Activated B cell treated with CpG ODN at 0.5 μM for 24 hours (primary cell): Measurements from ENCODE around the gene NTMT1. TPM values are rescaled to one million over a fixed set of nuclear protein-coding genes. Genes with fewer than 3 reads are reported as not detected.

Experiments
- ATAC-seq: fragments of 200-7000 bp; cut with Tn5 transposase; one replicate; pipeline ENCODE4 v1.10.0; 2021; ENCODE audit warnings: low read depth, mild to moderate bottlenecking, moderate library complexity
- CTCF ChIA-PET: fragments of 350-600 bp; sonication (Branson Sonifier 250); formaldehyde crosslinking; loops from one replicate; lab custom pipeline; 2021; ENCODE audit warnings: antibody characterized with exemption; lab: Charles Lee
- POLR2A ChIA-PET: fragments of 350-600 bp; sonication (Branson Sonifier 250); formaldehyde crosslinking; loops from one replicate; lab custom pipeline; 2021; ENCODE audit warnings: antibody characterized with exemption; lab: Charles Lee
- DNase-seq: peaks from one replicate; pipeline ENCODE4 v3.0.0; 2022
- H3K27ac Mint-ChIP-seq: one replicate; pipeline ENCODE4 v1.8.0; 2020; ENCODE audit warnings: mixed read lengths
- H3K27me3 Mint-ChIP-seq: one replicate; pipeline ENCODE4 v1.8.0; 2021; ENCODE audit warnings: mixed read lengths
- H3K36me3 Mint-ChIP-seq: one replicate; pipeline ENCODE4 v1.8.0; 2021; ENCODE audit warnings: low read depth, mixed read lengths
- H3K4me1 Mint-ChIP-seq: one replicate; pipeline ENCODE4 v1.8.0; 2021; ENCODE audit warnings: mixed read lengths
- H3K4me3 Mint-ChIP-seq: one replicate; pipeline ENCODE4 v1.8.0; 2020; ENCODE audit warnings: mild to moderate bottlenecking, mixed read lengths
- H3K9me3 Mint-ChIP-seq: one replicate; pipeline ENCODE4 v1.8.0; 2020; ENCODE audit warnings: mixed read lengths
- intact Hi-C: fragments of 100-400 bp; cut with micrococcal nuclease; formaldehyde crosslinking; loops from one replicate; pipeline ENCODE4 v1.15.1; 2024
- total RNA-seq: library from RNA; stranded (reverse); gene quantifications from 2 replicates; pipeline ENCODE4 v1.2.3, GENCODE V29; 2022
- TF ChIP-seq, protein P1 (sequence below): fragments of 200-600 bp; IDR thresholded peaks from one replicate; pipeline ENCODE4 v1.8.0; 2022; ENCODE audit warnings: antibody characterized with exemption, mild to moderate bottlenecking

Gene NTMT1
- total RNA-seq, 1 donor from 2014 or later = 33.1 TPM

DNA sequence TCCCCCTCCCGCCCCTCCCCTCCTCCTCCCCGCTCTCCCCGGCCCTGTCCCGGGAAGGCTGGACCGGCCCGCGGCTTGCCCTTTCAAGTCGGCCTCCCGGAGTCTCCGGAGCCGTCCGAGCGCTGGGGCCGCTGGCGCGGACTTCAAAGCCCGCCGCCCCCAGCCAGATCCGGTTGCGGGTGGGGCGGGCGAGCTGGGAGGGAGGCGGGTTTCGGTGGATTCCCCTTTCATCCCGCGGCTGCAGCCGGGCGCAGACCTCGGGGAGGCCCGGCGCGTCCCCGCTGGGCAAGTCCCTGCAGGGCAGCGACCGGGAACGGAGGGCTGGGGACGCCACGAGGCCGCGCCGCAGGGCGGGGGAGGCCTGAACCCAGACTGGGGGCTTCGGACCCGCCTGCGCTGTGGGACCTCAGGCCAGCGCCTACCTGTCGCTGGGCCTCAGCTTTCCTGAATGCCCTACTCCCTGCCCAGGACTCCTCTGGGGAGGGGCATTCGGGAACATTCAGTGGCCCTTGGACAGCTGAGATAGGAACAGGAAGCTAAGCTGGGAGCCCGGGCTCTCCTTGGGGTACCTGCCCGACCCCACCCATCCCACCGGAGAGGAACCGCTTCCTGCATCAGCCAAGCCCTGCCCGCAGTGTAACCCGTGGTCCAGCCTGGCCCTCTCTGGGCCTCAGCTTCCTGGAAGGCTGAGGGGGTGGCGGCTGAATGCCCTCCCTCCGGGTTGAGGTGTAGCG is 28.4 kb upstream of the NTMT1 start:
- peaks cover 40% of the 10 kb centered on the region for H3K27me3 Mint-ChIP-seq
- DNase-seq (no peak), ATAC-seq (peak; percentile 40)
- H3K4me3 Mint-ChIP-seq = peak overlapping the region; percentile 24
- no peaks in the 10 kb centered on the region for H3K36me3 Mint-ChIP-seq
- H3K4me1 Mint-ChIP-seq = peaks cover 12% of the 10 kb centered on the region
- no peak overlapping the region for H3K27ac Mint-ChIP-seq
- TF ChIP-seq, protein P1, sequence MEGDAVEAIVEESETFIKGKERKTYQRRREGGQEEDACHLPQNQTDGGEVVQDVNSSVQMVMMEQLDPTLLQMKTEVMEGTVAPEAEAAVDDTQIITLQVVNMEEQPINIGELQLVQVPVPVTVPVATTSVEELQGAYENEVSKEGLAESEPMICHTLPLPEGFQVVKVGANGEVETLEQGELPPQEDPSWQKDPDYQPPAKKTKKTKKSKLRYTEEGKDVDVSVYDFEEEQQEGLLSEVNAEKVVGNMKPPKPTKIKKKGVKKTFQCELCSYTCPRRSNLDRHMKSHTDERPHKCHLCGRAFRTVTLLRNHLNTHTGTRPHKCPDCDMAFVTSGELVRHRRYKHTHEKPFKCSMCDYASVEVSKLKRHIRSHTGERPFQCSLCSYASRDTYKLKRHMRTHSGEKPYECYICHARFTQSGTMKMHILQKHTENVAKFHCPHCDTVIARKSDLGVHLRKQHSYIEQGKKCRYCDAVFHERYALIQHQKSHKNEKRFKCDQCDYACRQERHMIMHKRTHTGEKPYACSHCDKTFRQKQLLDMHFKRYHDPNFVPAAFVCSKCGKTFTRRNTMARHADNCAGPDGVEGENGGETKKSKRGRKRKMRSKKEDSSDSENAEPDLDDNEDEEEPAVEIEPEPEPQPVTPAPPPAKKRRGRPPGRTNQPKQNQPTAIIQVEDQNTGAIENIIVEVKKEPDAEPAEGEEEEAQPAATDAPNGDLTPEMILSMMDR = no peak
- intact Hi-C loops = no loop called here
- CTCF ChIA-PET = interaction anchor here (0.7 kb wide), 1 partner anchor 137 kb away, joined by 3 read pairs; no protein-coding TSS in a partner anchor
- POLR2A ChIA-PET = interaction anchor here (1.0 to 1.7 kb wide), 3 partner anchors 10 to 29 kb away, joined by 3 to 5 read pairs (median 3); partner anchors contain the start of gene NTMT1
- H3K9me3 Mint-ChIP-seq = no peaks in the 10 kb centered on the region

DNA sequence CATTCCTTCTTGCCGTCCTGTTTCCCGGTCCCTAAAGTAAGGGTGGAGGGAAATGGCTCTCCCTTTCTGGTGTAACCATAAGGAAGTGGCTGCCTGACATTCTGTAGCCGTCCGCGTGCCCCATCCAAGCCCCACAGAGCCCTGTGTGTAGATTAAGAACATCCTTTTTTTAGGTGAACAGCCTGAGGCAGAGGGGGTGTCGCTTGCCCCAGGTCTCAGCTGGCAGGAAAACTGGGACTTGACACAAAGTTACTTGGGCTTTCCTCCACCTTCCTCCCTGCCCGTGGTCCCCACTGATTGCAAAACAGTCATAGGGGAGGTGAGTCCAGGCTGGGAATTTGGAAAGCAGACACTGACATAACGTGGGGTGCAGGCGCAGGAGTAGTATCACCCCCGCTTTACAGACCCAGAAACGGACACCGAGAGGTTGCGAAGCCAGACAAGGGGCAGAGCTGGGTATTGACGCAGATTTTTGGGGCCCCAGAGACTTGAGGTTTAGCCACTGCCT is 27.8 kb upstream of the NTMT1 start:
- POLR2A ChIA-PET = interaction anchor here (1.0 to 1.7 kb wide), 2 partner anchors 10 to 11 kb away, joined by 3 read pairs; no protein-coding TSS in a partner anchor
- intact Hi-C loops = no loop called here
- peak overlapping the region; percentile 24 for H3K4me3 Mint-ChIP-seq
- peaks cover 39% of the 10 kb centered on the region for H3K27me3 Mint-ChIP-seq
- CTCF ChIA-PET = interaction anchor here (1.2 kb wide), 1 partner anchor 13 kb away, joined by 3 read pairs; no protein-coding TSS in a partner anchor
- TF ChIP-seq, protein P1 = no peak
- peak; percentile 45 for ATAC-seq
- H3K27ac Mint-ChIP-seq = no peak overlapping the region
- H3K4me1 Mint-ChIP-seq = peaks cover 15% of the 10 kb centered on the region
- DNase-seq = no peak
- no peaks in the 10 kb centered on the region for H3K9me3 Mint-ChIP-seq
- H3K36me3 Mint-ChIP-seq = no peaks in the 10 kb centered on the region

- POLR2A ChIA-PET = no interaction called here
- Mint-ChIP-seq H3K27me3 (peaks cover 25% of the 10 kb centered on the region), H3K36me3 (no peaks in the 10 kb centered on the region), H3K4me1 (peaks cover 14% of the 10 kb centered on the region), H3K9me3 (no peaks in the 10 kb centered on the region), H3K27ac (peak overlapping the region; percentile 4), H3K4me3 (no peak overlapping the region)
- DNase-seq (no peak), ATAC-seq (no peak)
- TF ChIP-seq, protein P1 = no peak
- intact Hi-C loops = no loop called here
- CTCF ChIA-PET = no interaction called here
Observed at GRCh38 chr9:129601082-129601674, 24.8 kb upstream of the NTMT1 start.

DNA sequence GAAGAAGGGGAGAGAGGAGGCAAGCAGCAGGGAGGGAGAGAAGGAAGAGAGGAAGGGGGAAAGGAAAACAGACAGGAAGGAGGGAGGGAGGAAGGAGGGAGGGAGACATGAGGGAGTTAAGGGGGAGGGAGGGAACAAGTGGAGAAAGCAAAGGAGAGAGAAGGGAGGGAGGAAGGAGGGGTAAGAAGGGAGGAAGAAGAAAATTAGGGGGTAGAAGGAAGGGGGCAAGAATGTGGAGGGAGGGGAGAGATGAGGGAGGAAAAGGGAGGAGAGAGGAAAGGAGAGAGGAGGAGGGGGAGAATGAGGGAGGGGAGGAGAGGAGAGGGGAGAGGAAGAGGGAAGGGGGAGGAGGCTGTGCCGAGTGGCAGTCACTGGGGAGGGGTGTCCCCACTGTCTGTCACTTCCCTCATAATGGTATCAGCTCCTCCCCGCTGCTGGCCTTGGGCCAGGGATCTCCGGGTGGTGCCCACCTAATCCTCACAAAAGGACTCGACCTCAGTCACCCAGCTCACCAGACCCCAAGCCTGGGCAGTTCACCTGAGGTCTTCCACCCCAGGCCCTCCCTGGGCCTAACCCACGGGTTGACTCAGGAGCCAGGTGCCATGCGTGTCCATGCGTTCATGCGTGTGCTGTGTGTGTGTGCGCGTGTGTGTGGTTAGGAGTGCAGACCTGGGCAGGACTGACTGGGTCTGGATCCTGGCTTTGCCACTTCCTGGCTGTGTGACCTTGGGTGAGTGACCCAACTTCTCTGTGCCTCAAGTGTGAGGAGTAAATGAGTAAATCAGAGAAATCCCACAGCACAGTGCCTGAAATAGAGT is 23.2 kb upstream of the NTMT1 start:
- ChIA-PET CTCF (no interaction called here), POLR2A (interaction anchor here (0.8 to 1.1 kb wide), 2 partner anchors 20 to 461 kb away, joined by 3 to 5 read pairs; no protein-coding TSS in a partner anchor)
- DNase-seq (no peak), ATAC-seq (no peak)
- intact Hi-C loops = no loop called here
- TF ChIP-seq, protein P1 = no peak
- Mint-ChIP-seq H3K27me3 (peaks cover 23% of the 10 kb centered on the region), H3K9me3 (no peaks in the 10 kb centered on the region), H3K36me3 (no peaks in the 10 kb centered on the region), H3K4me3 (no peak overlapping the region), H3K4me1 (peaks cover 19% of the 10 kb centered on the region), H3K27ac (no peak overlapping the region)
